GM18873 (cell line): ENCODE measurements around the gene TMPRSS5.
"Not testable (repeated sequence)": the region's sequence is repeated elsewhere in the genome, so short reads cannot be mapped to it uniquely, and the experiment has no call there.

ENCODE experiments used
- ATAC-seq: cut with Tn5 transposase; IDR thresholded peaks from one replicate; pipeline ENCODE4 v1.9.1; 2021; ENCODE audit warnings: mild to moderate bottlenecking, moderate library complexity, moderate number of reproducible peaks; ENCODE audit not compliant: unreplicated experiment, low FRiP score

Gene TMPRSS5

DNA sequence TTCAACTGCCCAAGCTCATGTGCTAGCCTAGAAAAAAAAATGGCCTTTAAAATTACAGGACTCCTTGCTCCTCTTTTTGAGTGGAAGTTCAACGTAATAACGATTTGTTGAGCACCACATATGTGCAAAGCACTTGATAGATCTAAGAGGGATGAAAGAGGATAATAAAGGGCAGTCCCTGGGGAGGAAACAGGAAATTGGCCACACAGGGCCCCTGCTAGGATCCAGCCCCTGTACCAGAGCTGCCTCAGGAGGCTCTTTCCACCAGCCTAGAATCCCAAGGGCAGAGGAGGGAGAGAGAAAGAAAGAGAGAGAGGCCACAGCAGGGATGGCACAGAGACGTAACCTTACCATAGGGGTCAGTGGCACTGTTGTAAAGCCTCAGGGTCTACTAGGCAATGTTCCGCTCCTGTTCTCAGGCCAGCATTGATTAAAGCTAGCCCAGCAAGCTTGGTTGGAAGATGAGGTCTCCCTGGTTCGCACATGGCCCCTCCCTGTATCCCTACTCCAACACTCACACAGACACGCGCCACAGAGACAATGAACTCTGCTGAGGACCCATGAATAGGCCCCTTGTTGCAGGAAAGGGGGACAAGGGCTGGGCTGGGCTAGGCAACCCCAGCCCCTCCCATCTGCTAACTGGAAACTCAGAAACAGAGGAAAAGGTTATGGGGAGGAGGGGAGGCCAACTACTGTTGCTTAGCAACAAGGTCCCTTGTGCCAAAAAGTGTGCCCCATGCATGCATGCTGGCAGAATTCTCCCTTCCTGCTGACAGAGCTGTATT, at the start of gene TMPRSS5:
Gene TMPRSS5 (minus strand): TSS at position 438 of the 785 bp plus-strand sequence. CDS start 84 bp downstream, at position 354.
- no peak for ATAC-seq

DNA sequence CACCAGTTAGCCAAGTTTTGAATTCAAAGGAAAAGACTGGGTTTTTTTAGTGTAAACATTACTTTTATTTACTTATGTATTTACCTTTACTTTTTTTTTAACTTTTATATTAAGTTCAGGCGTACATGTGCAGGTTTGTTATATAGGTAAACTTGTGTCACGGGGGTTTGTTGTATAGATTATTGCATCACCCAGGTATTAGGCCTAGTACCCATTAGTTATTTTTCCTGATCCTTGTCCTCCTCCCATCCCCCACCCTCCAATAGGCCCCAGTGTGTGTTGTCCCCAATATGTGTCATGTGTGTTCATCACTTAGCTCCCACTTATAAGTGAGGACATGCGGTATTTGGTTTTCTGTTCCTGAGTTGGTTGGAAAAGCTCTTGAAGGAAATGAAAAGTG, 46.8 kb upstream of the TMPRSS5 start:
- no peak for ATAC-seq

DNA sequence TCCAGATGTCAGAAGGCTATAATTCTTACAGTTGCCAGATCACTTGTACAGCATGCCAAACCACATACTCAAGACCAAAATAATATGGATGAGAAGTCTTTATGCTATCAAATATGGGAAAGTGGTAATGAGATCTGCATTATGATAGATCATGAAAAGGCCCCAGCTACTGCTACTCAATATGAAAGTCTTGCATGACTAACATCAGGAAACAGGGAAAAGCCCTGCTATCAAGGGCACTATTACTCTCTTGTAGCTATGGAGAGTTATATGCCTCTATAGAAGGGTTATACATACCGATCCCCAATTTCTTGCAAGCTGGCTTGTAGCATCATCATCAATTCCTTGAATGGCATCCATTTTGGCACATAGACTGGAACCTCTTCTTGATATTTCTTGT, 30.2 kb upstream of the TMPRSS5 start:
- ATAC-seq: no peak

DNA sequence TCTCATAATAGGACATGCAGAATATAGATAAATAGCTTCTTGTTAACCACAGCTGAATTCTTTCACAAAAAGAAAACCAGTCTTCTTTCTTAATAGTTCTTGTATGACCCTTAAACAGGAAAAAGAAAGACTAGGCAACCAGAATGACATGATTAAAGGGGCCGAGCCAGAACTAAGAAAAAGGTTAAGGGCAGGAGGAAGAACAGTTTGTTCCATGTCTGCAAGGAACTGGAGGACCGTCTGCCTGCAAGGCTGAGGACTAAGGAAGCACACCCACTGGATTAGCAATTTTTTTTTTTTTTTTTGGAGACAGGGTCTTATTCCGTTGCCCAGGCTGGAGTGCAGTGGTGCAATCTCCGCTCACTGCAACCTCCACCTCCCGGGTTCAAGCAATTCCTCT, 26.0 kb upstream of the TMPRSS5 start:
- no peak for ATAC-seq

DNA sequence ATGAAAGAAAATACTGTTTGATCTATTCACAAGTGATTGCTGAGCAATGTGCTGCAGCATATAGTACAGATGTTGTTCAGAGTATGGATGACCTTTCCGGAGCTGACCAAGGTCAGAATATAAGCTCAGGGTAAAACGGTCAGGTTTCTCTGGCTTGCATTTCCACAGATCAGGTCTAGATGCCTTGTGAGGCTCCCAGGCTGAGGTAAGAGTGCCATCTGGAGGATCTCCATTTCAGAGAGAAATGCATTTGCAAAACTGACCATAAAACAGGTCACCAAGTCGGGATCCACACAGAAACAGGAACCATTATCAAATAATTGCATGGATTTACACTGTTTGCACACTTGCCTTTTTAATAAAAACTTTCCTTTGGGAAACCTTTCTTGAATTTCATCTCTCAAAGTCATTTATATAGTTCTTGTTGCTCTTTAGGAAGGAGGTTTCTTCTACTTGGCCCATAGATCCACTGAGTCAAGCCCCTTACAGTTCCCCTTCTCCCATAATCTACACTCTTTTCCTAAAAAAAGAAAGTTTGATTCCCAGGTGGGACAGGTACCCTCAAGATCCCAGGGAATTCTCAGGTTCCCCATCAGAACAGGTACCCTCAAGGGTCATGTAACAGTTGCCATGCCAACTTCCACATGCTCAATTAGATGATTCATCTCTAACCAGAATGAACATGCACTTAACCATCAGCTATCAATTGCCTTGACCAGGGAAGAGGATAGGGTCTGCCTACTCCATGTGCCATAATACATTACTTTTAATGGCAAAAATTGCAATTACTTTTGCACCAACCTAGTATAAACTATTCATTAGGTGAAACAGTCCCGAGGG, 25.0 kb upstream of the TMPRSS5 start:
- ATAC-seq: no peak

DNA sequence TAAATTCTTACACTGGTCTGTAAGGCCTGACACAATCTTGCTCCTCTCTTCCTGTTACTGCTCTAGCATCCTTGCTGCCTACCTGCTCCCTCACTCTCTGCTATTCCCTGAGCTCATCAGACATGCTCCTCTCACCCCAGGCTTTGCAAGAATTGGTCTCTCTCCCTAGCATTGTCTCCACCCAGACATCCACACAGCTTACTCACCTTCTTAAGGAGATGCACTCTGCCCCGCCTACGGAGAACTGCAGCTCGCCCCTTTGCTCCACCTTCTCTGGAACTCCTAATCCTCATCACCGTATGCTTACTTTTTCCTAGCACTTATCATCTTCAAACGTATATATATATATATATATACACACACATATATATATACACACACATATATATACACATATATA, 23.3 kb upstream of the TMPRSS5 start:
- ATAC-seq: no peak

DNA sequence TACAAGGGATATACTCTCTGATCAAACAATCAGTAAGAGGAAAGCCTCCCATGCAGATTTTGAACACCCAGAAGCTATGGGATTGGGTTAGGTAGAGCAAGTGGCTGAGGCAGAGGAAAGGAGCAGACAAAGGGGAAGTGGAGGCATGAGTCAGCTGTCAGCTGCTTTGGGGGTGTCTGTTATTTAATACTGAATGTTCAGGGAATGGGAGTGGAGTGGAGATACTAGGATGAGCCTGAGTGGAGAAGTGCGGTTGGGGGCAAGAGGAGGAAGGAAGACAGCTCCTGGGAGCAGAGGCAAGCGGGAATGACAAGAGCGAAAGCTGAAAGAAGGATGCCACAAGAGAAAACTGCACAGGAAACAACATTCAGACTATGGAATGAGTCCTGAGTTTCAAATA, 22.7 kb upstream of the TMPRSS5 start:
- no peak for ATAC-seq

DNA sequence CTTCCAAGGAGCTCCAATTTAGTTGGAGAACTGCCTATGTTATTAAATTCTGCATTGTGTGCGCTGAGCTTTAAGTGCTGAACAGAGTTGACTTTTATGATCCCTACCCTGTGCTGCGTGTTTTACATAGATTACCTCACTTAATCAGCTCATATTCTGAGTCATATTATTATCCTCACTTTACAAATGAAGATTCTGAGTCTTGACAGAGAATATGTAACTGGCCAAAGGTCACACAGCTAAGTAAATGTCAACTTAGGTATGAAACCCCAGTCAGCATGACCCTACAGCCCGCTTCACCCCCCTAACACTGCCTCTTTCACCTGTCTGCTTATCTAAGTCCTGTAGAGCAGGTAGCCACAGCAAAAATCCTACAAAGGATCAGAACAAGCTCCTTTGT, 19.8 kb upstream of the TMPRSS5 start:
- no peak for ATAC-seq

DNA sequence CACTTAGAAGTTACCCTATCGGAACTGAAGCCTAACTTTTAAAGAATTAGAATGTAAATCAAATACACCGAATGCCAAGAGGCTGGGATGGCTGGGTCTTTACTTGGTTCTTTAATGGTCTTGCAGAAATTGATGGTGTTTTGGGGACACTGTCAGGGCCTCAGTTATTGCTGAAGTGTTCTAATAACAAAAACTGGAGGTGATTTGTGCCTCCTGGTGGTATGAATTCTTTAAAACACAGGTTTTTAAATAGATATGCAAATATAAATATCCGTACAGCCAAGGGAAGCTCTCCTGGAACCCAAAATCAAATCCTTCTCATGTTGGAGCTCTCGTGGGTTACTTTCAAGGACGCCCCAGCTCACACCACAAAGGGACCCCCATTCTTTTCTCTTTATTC, 19.3 kb upstream of the TMPRSS5 start:
- ATAC-seq: no peak

DNA sequence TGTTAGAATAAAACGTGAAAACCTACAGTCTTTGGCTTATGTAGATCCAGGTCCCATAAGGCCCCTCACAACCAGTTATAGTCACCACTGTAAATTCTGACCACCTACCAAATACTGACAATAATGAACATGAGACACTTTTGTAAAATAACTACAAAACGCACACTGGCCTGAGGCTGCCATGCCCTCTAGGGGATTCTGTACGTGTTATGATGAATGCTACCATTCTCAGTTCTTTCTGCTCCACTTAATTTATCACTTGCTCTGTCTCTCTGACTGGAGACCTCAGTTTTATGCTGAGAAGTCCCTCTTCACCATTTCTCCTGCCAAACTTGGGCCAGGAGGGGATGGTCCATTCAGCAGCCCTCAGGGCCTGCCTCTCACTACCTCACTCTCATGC, 18.7 kb upstream of the TMPRSS5 start:
- no peak for ATAC-seq

DNA sequence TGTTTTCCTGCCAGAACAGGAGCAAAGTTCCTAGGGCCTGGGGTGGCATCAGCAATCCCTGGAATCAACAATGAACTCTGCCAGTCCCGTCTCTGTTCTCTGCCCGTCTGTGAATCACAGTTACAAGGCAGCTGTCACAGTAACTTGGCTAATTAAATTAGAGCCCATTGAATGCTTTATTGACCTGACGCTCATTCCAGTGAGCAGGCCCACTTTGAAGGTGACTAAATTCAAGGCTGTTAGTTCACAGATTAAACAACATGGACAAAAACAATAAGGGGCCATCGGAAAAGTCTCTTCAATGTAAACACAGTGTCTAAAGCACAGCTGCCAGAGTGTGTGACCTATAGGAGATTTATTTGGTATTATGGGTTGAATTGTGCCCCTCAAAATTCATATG, 17.7 kb upstream of the TMPRSS5 start:
- no peak for ATAC-seq

DNA sequence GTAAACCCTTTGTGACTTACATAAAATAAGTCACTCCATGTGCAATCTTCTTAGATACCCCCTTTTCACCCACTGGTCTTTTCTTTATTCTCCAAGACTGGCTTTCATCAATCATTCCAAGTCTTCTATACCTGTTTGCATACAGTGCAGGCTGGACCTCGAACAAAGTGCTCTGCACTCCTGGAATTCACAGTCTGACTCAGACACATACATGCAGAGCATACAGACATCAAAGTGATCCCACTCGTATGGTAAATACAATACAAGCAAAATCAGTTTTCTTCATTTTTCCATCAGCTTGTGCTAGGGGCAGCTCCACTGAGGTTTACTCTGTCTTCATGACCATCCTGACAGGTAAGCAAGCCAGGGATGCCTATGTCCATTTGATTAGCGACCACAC, 16.8 kb upstream of the TMPRSS5 start:
- no peak for ATAC-seq

DNA sequence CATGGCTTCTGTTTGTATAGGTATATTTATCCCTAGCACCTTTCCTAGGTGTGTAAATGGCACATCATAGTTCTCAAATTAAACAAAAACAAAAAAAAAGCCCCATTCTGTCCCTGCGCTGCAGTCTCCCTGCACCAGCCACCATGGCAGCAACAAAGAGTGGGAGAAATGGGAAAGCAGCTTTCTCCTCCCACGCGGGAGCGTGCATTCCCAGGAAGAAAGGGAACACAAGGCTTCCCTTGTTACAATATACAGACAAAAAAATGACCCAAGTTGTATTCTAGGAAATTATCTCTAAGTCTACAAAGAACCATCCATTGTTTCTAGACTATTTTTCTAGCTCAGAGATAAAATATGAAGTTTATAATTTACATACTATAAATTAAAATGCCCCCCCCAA, 16.1 kb upstream of the TMPRSS5 start:
- no peak for ATAC-seq

DNA sequence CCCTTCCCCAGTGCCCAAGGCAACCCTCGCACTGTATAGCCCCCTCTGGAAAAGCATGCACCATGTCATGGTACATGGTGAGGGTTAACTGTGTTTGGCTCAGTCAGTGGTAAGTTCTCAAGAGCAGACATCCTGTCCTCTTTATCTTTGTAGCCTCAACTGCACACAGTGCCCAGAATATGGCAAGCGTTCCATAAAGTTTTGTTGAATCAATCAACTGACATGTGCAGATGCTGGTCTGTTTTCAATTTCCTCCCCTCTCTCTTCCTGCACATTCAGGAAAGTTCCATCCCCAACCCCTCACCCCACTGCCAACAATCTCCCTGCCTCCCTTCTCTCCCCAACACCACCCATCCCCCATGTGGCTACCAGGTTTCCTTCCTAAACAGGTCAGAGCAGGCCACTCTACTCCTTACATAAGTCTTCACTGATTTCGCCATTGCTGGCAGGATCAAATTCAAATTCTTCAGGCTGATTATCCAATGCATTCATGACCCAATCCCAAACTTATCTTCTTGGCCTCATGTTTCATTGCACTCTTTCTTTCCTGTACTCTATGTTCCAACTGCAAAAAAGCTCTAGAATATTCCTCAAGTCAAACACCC, 15.5 kb upstream of the TMPRSS5 start:
- ATAC-seq: no peak

DNA sequence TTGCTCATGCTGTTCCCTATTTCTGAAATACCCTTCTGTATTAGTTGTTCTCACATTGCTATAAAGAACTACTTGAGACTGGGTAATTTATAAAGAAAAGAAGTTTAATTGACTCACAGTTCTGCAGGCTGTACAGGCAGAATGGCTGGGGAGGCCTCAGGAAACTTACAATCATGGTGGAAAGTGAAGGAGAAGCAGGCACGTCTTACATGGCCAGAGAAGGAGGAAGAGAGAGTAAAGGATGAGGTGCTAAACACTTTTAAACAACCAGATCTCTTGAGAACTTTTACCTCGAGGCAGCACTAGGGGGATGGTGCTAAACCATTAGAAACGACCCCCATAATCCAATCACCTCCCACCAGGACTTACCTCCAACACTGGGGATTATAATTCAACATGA, 14.4 kb upstream of the TMPRSS5 start:
- ATAC-seq: not testable (repeated sequence)

DNA sequence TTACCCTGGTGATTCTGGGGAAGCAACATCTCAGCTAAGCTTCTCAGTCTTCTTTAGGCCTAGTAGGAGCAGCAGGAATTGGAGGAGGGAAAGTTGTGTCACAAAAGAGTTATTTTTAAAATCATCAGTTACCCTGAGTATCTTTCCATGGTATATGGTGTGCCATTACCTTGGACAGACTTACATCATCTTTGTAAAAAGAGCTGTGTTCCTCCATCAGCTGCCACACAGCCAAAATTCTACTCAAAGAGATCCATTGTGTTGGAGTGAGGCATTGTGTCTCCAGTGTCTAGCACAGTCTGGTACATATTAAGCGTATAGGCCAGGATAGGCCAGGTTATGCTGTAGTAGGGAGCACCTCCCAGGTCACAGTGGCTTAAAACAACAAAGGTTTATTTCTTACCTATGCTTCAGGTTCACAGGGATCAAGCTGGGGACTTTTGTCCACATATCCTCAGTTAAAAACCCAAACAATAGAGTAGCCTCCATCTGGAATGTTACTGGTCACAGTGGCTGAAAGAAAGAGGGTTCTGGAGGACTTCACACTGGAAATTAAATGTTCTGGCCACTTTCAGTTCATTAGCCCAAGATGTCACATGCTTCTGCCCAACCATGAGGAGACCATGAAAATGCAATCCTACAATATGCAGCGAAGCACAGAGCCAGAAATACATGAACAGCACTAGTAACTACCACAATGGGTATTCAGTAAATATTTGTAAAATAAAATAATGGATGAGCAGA, 9.9 kb upstream of the TMPRSS5 start:
- no peak for ATAC-seq

DNA sequence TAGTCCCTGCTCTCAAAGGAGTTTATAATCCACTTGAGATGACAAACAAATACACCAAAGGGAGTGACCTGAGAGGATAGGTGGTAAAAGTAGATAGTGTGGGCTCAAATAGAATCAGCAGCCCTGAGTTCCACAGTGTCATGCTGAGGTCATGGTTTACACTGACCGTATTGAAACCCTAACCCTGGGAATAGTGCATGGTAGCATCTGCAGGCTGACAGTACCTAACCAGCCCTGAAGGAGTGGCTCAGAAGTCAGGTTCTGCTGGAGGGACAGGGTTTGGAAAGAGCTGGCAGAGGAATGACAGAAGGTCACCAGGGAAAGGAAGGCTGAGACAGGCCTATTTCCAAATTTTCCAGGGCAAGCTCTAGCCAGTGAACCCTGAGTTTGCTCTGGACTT, 9.2 kb upstream of the TMPRSS5 start:
- no peak for ATAC-seq

DNA sequence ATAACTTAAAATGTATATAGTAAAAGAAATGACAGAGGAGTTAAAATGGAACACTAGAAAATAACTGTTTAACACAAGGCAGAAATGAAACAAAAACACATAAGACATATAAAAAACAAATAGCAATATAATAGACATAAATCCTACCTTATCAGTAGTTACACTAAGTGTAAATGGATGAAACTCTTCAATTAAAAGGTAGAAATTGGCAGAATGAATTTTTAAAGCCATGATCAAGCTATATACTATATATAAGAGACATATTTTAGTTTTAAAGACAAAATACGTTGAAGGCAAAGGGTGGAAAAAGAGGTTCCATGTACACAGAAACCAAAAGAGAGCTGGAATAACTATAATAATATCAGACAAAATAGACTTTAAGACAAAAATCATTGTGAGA, 4.9 kb upstream of the TMPRSS5 start:
- ATAC-seq: no peak

DNA sequence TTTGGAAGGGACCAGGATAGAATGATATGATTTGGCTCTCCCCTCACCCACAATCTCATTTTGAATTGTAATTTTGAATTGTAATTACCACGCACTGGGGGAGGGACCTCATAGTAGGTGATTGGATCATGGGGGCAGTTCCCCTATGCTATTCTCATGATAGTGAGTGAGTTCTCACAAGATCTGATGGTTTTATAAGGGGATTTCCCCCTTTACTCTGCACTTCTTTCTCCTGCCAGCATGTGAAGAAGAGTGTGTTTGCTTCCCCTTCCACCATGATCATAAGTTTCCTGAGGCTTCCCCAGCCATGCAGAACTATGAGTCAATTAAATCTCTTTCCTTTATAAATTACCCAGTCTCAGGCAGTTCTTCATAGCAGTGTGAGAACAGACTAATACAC, 2.6 kb downstream of the TMPRSS5 start:
- not testable (repeated sequence) for ATAC-seq

DNA sequence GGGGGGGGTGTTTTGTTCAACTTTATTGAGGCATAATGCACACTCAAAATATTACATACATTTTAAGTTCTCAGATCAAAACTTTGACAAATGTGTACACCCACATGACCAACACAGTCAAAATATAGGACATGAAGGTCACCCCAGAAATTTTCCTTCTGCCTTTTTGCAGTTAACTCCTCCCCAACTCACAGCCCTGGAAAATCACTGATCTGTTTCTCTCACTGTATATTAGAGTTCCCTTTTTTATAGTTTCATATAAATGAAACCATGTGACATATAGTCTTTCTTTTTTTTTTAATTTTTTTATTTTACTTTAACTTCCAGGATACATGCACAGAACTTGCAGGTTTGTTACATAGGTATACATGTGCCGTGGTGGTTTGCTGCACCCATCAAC, 4.6 kb downstream of the TMPRSS5 start:
- no peak for ATAC-seq

DNA sequence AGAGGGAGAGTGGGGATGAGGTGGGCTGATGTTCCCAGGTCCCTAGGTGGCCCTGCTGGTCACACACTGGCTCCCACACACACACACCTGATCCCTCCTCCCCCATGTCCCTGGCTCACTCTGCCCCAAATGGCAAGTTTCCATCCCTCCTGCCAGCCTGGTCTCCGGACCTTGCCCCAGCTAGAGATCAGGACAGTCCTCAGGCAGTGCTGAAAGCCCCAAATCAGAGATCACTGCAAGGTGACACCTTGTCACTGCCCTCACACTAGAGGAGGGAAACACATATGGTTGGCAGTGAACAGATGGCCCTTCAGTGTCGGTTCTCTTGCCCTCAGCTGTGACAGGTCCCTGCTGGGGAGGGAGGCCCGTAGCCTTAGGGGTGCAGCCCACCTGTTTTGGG, 7.6 kb downstream of the TMPRSS5 start:
- no peak for ATAC-seq
